ENCODE data around the gene DDX59. TPM values are rescaled to one million over a fixed set of nuclear protein-coding genes. Genes with fewer than 3 reads are reported as not detected.

The DDX59 gene
- total RNA-seq, 4 donors from 2014 or later: 13.7 to 59.4 (median 16.8) TPM

GRCh38 chr1:200707116-200707515, 37.4 kb upstream of the DDX59 start:
- TF ChIP-seq, protein P1, sequence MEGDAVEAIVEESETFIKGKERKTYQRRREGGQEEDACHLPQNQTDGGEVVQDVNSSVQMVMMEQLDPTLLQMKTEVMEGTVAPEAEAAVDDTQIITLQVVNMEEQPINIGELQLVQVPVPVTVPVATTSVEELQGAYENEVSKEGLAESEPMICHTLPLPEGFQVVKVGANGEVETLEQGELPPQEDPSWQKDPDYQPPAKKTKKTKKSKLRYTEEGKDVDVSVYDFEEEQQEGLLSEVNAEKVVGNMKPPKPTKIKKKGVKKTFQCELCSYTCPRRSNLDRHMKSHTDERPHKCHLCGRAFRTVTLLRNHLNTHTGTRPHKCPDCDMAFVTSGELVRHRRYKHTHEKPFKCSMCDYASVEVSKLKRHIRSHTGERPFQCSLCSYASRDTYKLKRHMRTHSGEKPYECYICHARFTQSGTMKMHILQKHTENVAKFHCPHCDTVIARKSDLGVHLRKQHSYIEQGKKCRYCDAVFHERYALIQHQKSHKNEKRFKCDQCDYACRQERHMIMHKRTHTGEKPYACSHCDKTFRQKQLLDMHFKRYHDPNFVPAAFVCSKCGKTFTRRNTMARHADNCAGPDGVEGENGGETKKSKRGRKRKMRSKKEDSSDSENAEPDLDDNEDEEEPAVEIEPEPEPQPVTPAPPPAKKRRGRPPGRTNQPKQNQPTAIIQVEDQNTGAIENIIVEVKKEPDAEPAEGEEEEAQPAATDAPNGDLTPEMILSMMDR (IDR thresholded peaks at IDR 0.05): no peak
- no peak for TF ChIP-seq POLR2A (IDR thresholded peaks at IDR 0.05)
- H3K4me3 ChIP-seq: no peak overlapping the region
- no peaks in the 10 kb centered on the region for H3K4me1 ChIP-seq
- no peaks in the 10 kb centered on the region for H3K36me3 ChIP-seq
- no peak overlapping the region for H3K27ac ChIP-seq
- no peaks in the 10 kb centered on the region for H3K27me3 ChIP-seq
- DNase-seq: no peak
- no peaks in the 10 kb centered on the region for H3K9me3 ChIP-seq

GRCh38 chr1:200706111-200706814, 36.6 kb upstream of the DDX59 start:
- Histone ChIP-seq H3K9me3 (no peaks in the 10 kb centered on the region), H3K36me3 (no peaks in the 10 kb centered on the region), H3K4me1 (no peaks in the 10 kb centered on the region), H3K4me3 (no peak overlapping the region), H3K27me3 (no peaks in the 10 kb centered on the region), H3K27ac (no peak overlapping the region)
- no peak for DNase-seq
- TF ChIP-seq, protein P1 (IDR thresholded peaks at IDR 0.05): no peak
- TF ChIP-seq POLR2A (IDR thresholded peaks at IDR 0.05): no peak

GRCh38 chr1:200704986-200705500, 35.3 kb upstream of the DDX59 start:
- TF ChIP-seq, protein P1 (IDR thresholded peaks at IDR 0.05): no peak
- no peak for TF ChIP-seq POLR2A (IDR thresholded peaks at IDR 0.05)
- no peaks in the 10 kb centered on the region for H3K4me1 ChIP-seq
- DNase-seq: no peak
- no peaks in the 10 kb centered on the region for H3K36me3 ChIP-seq
- no peaks in the 10 kb centered on the region for H3K9me3 ChIP-seq
- no peak overlapping the region for H3K4me3 ChIP-seq
- H3K27ac ChIP-seq: no peak overlapping the region
- H3K27me3 ChIP-seq: no peaks in the 10 kb centered on the region

DNA sequence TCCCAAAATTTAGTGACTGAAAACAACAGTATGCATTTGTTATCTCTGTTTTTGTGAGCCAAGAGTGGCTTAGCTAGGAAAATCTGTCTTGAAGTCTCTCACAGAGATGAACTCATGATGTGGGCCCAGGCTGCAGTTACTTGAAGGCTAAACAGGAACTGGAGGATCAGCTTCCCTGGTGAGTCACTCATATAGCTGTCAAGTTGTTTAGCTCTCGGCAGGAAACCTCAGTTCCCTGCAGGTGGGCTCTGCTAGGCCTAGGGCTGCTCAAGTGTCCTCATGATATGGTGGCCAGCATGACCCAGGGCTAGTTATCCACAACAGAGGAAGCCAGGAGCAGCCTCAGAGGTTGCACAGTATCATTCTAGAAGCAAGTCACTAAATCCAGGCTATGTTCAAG, 30.2 kb upstream of the DDX59 start:
- Histone ChIP-seq H3K9me3 (no peaks in the 10 kb centered on the region), H3K36me3 (no peaks in the 10 kb centered on the region), H3K4me3 (no peak overlapping the region), H3K4me1 (no peaks in the 10 kb centered on the region), H3K27ac (no peak overlapping the region), H3K27me3 (no peaks in the 10 kb centered on the region)
- DNase-seq: no peak
- TF ChIP-seq, protein P1 (IDR thresholded peaks at IDR 0.05): no peak
- TF ChIP-seq POLR2A (IDR thresholded peaks at IDR 0.05): no peak

- no peaks in the 10 kb centered on the region for H3K4me1 ChIP-seq
- H3K9me3 ChIP-seq: no peaks in the 10 kb centered on the region
- DNase-seq: no peak
- H3K4me3 ChIP-seq: no peak overlapping the region
- H3K27ac ChIP-seq: no peak overlapping the region
- no peaks in the 10 kb centered on the region for H3K36me3 ChIP-seq
- H3K27me3 ChIP-seq: no peaks in the 10 kb centered on the region
- no peak for TF ChIP-seq POLR2A (IDR thresholded peaks at IDR 0.05)
- TF ChIP-seq, protein P1 (IDR thresholded peaks at IDR 0.05): no peak
Observed at GRCh38 chr1:200694738-200695137, 25.0 kb upstream of the DDX59 start.

Measured in Peyer's patch (tissue), 4 donors.